Measurements from ENCODE around the gene MEGF6. TPM values are rescaled to one million over a fixed set of nuclear protein-coding genes. Genes with fewer than 3 reads are reported as not detected.

Gene MEGF6
- total and polyA plus RNA-seq, 4 donors, result 17.7 to 54.2 (median 48.2) TPM

DNA sequence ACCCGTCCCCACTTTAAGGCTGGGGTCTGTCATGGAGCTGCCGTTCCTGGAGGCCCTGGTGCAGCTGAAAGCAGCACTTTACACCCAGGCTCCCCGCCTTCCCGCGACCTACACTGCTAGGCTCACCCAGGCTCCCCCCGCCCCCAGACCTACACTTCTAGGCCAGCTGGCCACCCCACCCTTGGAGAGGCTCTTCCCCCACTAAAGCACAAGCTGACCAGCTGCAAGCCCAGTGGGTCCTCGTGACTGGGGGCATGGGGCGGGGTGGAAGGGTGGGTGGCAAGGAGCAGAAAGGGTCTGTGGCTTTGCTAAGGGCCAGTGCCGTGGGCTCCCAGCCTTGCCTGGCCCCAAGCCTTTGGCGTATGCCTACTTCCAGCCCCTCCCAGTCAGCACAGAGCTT, 166.6 kb downstream of the MEGF6 start:
- no peak for TF ChIP-seq CTCF (IDR thresholded peaks at IDR 0.05; ENCODE audit: control extremely low read depth, extremely low read depth)
- no peak overlapping the region for H3K9ac ChIP-seq (ENCODE audit: insufficient read depth in 1 of 2, low read length in 2 of 2)
- DNase-seq (no peak), ATAC-seq (ENCODE audit: insufficient read depth, low FRiP score) (no peak)
- 69 to 77% methylated on average over 10 of the region's 10 CpGs for WGBS, 2 donors
- H3K27me3 ChIP-seq (ENCODE audit: control insufficient read depth in 3 of 3, insufficient read depth in 3 of 3, low read length in 2 of 3), result peaks cover 3 to 7% (median 7%) of the 10 kb centered on the region in 3 donors
- H3K36me3 ChIP-seq (ENCODE audit: control insufficient read depth in 4 of 4, insufficient read depth in 4 of 4, low read length in 4 of 4), result no peaks in the 10 kb centered on the region
- no peak overlapping the region for H3K27ac ChIP-seq (ENCODE audit: low read depth in 1 of 2, low read length in 1 of 2)
- peaks cover 0 to 13% (median 0%) of the 10 kb centered on the region in 5 donors for H3K4me1 ChIP-seq (ENCODE audit: control insufficient read depth in 5 of 5, insufficient read depth in 5 of 5, low read length in 5 of 5)
- peaks cover 0 to 3% (median 0%) of the 10 kb centered on the region in 4 donors for H3K9me3 ChIP-seq (ENCODE audit: control insufficient read depth in 4 of 4, insufficient read depth in 3 of 4, low read length in 3 of 4)
- H3K4me3 ChIP-seq, result no peak overlapping the region

DNA sequence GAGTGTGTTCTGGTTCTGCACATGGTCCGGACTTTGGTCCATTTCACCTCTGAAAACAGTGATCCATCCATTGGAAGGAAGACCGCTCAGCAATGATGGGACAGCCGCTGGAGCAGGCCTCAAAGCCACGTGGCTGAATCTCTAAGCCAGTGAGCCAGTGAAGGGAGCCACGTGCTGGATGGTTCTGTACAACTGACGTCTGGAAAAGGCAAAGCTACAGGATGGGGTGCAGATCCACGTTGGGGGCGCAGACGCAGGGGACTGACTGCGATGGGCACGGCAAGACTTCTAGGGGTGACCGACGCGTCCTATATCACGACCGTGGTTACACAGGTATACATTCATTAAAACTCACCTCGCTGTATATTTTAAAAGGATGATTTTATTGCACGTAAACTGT, 167.0 kb downstream of the MEGF6 start:
- DNase-seq (no peak), ATAC-seq (ENCODE audit: insufficient read depth, low FRiP score) (no peak)
- H3K4me1 ChIP-seq (ENCODE audit: control insufficient read depth in 5 of 5, insufficient read depth in 5 of 5, low read length in 5 of 5), result peaks cover 0 to 13% (median 0%) of the 10 kb centered on the region in 5 donors
- peaks cover 0 to 3% (median 0%) of the 10 kb centered on the region in 4 donors for H3K9me3 ChIP-seq (ENCODE audit: control insufficient read depth in 4 of 4, insufficient read depth in 3 of 4, low read length in 3 of 4)
- no peak overlapping the region for H3K27ac ChIP-seq (ENCODE audit: low read depth in 1 of 2, low read length in 1 of 2)
- H3K27me3 ChIP-seq (ENCODE audit: control insufficient read depth in 3 of 3, insufficient read depth in 3 of 3, low read length in 2 of 3), result peaks cover 3 to 7% (median 7%) of the 10 kb centered on the region in 3 donors
- no peak overlapping the region for H3K9ac ChIP-seq (ENCODE audit: insufficient read depth in 1 of 2, low read length in 2 of 2)
- WGBS, 2 donors, result 92 to 95% methylated on average over 18 of the region's 18 CpGs
- TF ChIP-seq CTCF (IDR thresholded peaks at IDR 0.05; ENCODE audit: control extremely low read depth, extremely low read depth), result no peak
- H3K36me3 ChIP-seq (ENCODE audit: control insufficient read depth in 4 of 4, insufficient read depth in 4 of 4, low read length in 4 of 4), result no peaks in the 10 kb centered on the region
- no peak overlapping the region for H3K4me3 ChIP-seq

- Histone ChIP-seq H3K36me3 (ENCODE audit: control insufficient read depth in 4 of 4, insufficient read depth in 4 of 4, low read length in 4 of 4) (no peaks in the 10 kb centered on the region), H3K4me3 (no peak overlapping the region), H3K4me1 (ENCODE audit: control insufficient read depth in 5 of 5, insufficient read depth in 5 of 5, low read length in 5 of 5) (peaks cover 0 to 13% (median 0%) of the 10 kb centered on the region in 5 donors), H3K27ac (ENCODE audit: low read depth in 1 of 2, low read length in 1 of 2) (no peak overlapping the region), H3K9ac (ENCODE audit: insufficient read depth in 1 of 2, low read length in 2 of 2) (no peak overlapping the region), H3K9me3 (ENCODE audit: control insufficient read depth in 4 of 4, insufficient read depth in 3 of 4, low read length in 3 of 4) (peaks cover 0 to 3% (median 0%) of the 10 kb centered on the region in 4 donors), H3K27me3 (ENCODE audit: control insufficient read depth in 3 of 3, insufficient read depth in 3 of 3, low read length in 2 of 3) (peaks cover 3 to 7% (median 7%) of the 10 kb centered on the region in 3 donors)
- no peak for ATAC-seq (ENCODE audit: insufficient read depth, low FRiP score)
- WGBS, 2 donors, result 74 to 88% methylated on average over 7 of the region's 7 CpGs
- DNase-seq, result no peak
- TF ChIP-seq CTCF (IDR thresholded peaks at IDR 0.05; ENCODE audit: control extremely low read depth, extremely low read depth), result no peak
These were observed 167.5 kb downstream of the MEGF6 start for GRCh38 chr1:3443807-3444206.

- DNase-seq (no peak), ATAC-seq (ENCODE audit: insufficient read depth, low FRiP score) (no peak)
- 82 to 94% methylated on average over 12 of the region's 12 CpGs for WGBS, 2 donors
- Histone ChIP-seq H3K27me3 (ENCODE audit: control insufficient read depth in 3 of 3, insufficient read depth in 3 of 3, low read length in 2 of 3) (peaks cover 3 to 7% (median 7%) of the 10 kb centered on the region in 3 donors), H3K4me1 (ENCODE audit: control insufficient read depth in 5 of 5, insufficient read depth in 5 of 5, low read length in 5 of 5) (peaks cover 0 to 13% (median 0%) of the 10 kb centered on the region in 5 donors), H3K36me3 (ENCODE audit: control insufficient read depth in 4 of 4, insufficient read depth in 4 of 4, low read length in 4 of 4) (no peaks in the 10 kb centered on the region), H3K9me3 (ENCODE audit: control insufficient read depth in 4 of 4, insufficient read depth in 3 of 4, low read length in 3 of 4) (peaks cover 0 to 3% (median 0%) of the 10 kb centered on the region in 4 donors), H3K4me3 (no peak overlapping the region), H3K27ac (ENCODE audit: low read depth in 1 of 2, low read length in 1 of 2) (no peak overlapping the region), H3K9ac (ENCODE audit: insufficient read depth in 1 of 2, low read length in 2 of 2) (no peak overlapping the region)
- TF ChIP-seq CTCF (IDR thresholded peaks at IDR 0.05; ENCODE audit: control extremely low read depth, extremely low read depth), result no peak
These were observed 168.4 kb downstream of the MEGF6 start for GRCh38 chr1:3442901-3443300.
